ENCODE data around the gene SMC1B. TPM values are rescaled to one million over a fixed set of nuclear protein-coding genes. Genes with fewer than 3 reads are reported as not detected.

SMC1B gene
- total and polyA plus RNA-seq, 4 donors: 0.02 to 0.05 TPM; not detected in 2

GRCh38 chr22:45317551-45318167, 95.7 kb downstream of the SMC1B start:
- H3K36me3 ChIP-seq (ENCODE audit: control insufficient read depth in 4 of 4, insufficient read depth in 3 of 4, low read depth in 1 of 4, low read length in 3 of 4): peaks cover 0 to 3% (median 0%) of the 10 kb centered on the region in 4 donors
- H3K4me3 ChIP-seq (ENCODE audit: low read depth in 1 of 3, low read length in 3 of 3): no peak overlapping the region
- H3K27ac ChIP-seq (ENCODE audit: low read depth in 1 of 2, low read length in 2 of 2): peak overlapping the region; percentile 34 to 74
- no peak overlapping the region for H3K9ac ChIP-seq (ENCODE audit: low read depth in 1 of 2, low read length in 2 of 2)
- 44% methylated on average over 19 of the region's 19 CpGs for WGBS
- DNase-seq (ENCODE audit: low spot score): no peak
- TF ChIP-seq RAD21 (IDR thresholded peaks at IDR 0.05): peak; percentile 7 to 29
- TF ChIP-seq HNF4G (IDR thresholded peaks at IDR 0.05): no peak
- peak; percentile 17 for TF ChIP-seq CTCF (IDR thresholded peaks at IDR 0.05; ENCODE audit: low read depth, low read length, missing input control)
- no peaks in the 10 kb centered on the region for H3K9me3 ChIP-seq (ENCODE audit: control insufficient read depth in 4 of 4, low read length in 3 of 4)
- H3K4me1 ChIP-seq (ENCODE audit: control insufficient read depth in 4 of 4, insufficient read depth in 4 of 4, low read length in 3 of 4): peaks cover 0 to 18% (median 5%) of the 10 kb centered on the region in 4 donors
- H3K27me3 ChIP-seq (ENCODE audit: control insufficient read depth in 4 of 4, insufficient read depth in 4 of 4, low read length in 3 of 4): no peaks in the 10 kb centered on the region

GRCh38 chr22:45316796-45317526, 96.4 kb downstream of the SMC1B start:
- Histone ChIP-seq H3K4me3 (ENCODE audit: low read depth in 1 of 3, low read length in 3 of 3) (no peak overlapping the region), H3K27me3 (ENCODE audit: control insufficient read depth in 4 of 4, insufficient read depth in 4 of 4, low read length in 3 of 4) (no peaks in the 10 kb centered on the region), H3K9me3 (ENCODE audit: control insufficient read depth in 4 of 4, low read length in 3 of 4) (no peaks in the 10 kb centered on the region), H3K27ac (ENCODE audit: low read depth in 1 of 2, low read length in 2 of 2) (peak overlapping the region in 1 of 2 donors; percentile 74), H3K9ac (ENCODE audit: low read depth in 1 of 2, low read length in 2 of 2) (no peak overlapping the region), H3K4me1 (ENCODE audit: control insufficient read depth in 4 of 4, insufficient read depth in 4 of 4, low read length in 3 of 4) (peaks cover 0 to 18% (median 5%) of the 10 kb centered on the region in 4 donors), H3K36me3 (ENCODE audit: control insufficient read depth in 4 of 4, insufficient read depth in 3 of 4, low read depth in 1 of 4, low read length in 3 of 4) (no peaks in the 10 kb centered on the region)
- no peak for DNase-seq (ENCODE audit: low spot score)
- WGBS: 68% methylated on average over 9 of the region's 9 CpGs
- TF ChIP-seq GABPA (IDR thresholded peaks at IDR 0.05 in 1 of 2, conservative IDR thresholded peaks at IDR 0.05 in 1 of 2): no peak
- peak in 1 of 2 donors; percentile 8 for TF ChIP-seq HNF4A (conservative IDR thresholded peaks at IDR 0.05)
- peak in 1 of 2 donors; percentile 40 for TF ChIP-seq RXRA (IDR thresholded peaks at IDR 0.05)

DNA sequence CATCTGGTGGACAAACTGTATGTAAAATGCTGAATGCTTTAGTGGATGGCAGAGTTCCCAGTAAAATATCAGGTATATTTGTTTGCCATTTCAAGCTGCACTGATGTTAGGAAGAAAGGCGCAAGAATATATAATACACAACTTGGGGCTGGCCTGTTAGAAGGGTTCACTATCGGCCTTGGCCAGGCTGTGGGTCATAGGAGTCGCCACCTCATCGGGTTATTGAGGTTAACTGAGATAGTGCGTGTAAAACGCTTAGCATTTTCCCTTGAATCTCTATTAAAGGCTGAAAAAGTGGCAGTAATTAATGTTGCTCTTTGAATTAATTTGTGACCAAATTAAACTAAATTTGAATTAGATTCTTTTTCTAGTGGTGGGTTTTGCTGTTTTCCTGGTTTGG, 98.6 kb downstream of the SMC1B start:
- H3K27ac ChIP-seq (ENCODE audit: low read depth in 1 of 2, low read length in 2 of 2): no peak overlapping the region
- H3K4me1 ChIP-seq (ENCODE audit: control insufficient read depth in 4 of 4, insufficient read depth in 4 of 4, low read length in 3 of 4): peaks cover 4 to 24% (median 11%) of the 10 kb centered on the region in 4 donors
- H3K27me3 ChIP-seq (ENCODE audit: control insufficient read depth in 4 of 4, insufficient read depth in 4 of 4, low read length in 3 of 4): no peaks in the 10 kb centered on the region
- H3K4me3 ChIP-seq (ENCODE audit: low read depth in 1 of 3, low read length in 3 of 3): no peak overlapping the region
- H3K9ac ChIP-seq (ENCODE audit: low read depth in 1 of 2, low read length in 2 of 2): no peak overlapping the region
- no peak for DNase-seq (ENCODE audit: low spot score)
- no peak for TF ChIP-seq RXRA (IDR thresholded peaks at IDR 0.05)
- TF ChIP-seq FOXA1 (IDR thresholded peaks at IDR 0.05): no peak
- no peak for TF ChIP-seq GABPA (IDR thresholded peaks at IDR 0.05 in 1 of 2, conservative IDR thresholded peaks at IDR 0.05 in 1 of 2)
- WGBS: 84% methylated on average over 6 of the region's 6 CpGs
- no peaks in the 10 kb centered on the region for H3K9me3 ChIP-seq (ENCODE audit: control insufficient read depth in 4 of 4, low read length in 3 of 4)
- no peaks in the 10 kb centered on the region for H3K36me3 ChIP-seq (ENCODE audit: control insufficient read depth in 4 of 4, insufficient read depth in 3 of 4, low read depth in 1 of 4, low read length in 3 of 4)

DNA sequence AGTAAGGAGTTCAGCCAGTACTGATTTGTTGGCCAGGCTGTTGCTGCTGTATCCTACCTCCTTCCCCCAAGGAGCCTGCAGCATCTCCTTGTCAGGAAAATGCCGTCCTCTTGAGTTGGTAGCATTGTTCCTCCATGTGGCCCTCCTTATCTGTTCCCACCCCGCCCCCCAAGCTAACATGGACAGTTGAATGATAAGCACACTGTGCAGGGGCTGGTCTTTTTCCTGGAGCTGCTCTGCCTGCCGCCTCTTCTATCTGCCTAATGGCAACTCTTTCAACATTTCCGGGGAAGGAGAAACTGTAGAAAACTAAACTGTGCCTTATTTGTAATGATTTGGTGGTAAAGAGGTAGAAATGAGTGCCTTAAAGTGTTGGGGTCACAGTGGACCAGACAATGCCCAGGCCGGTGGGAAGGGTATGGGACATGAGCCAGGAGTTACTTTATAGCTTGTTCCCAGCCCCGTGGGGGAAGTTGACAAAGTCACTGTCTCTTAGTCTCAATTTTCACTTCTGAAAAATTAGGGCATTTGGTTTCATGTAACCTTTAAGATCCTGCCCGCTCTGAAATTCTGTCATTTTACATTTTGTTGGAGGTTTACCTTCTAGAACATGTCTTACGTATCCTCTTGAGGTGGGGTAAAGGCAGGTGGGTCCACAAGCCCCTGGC, 99.2 kb downstream of the SMC1B start:
- peaks cover 4 to 27% (median 12%) of the 10 kb centered on the region in 4 donors for H3K4me1 ChIP-seq (ENCODE audit: control insufficient read depth in 4 of 4, insufficient read depth in 4 of 4, low read length in 3 of 4)
- H3K27ac ChIP-seq (ENCODE audit: low read depth in 1 of 2, low read length in 2 of 2): peak overlapping the region in 1 of 2 donors; percentile 4
- H3K4me3 ChIP-seq (ENCODE audit: low read depth in 1 of 3, low read length in 3 of 3): no peak overlapping the region
- peak; percentile 77 for DNase-seq (ENCODE audit: low spot score)
- no peaks in the 10 kb centered on the region for H3K36me3 ChIP-seq (ENCODE audit: control insufficient read depth in 4 of 4, insufficient read depth in 3 of 4, low read depth in 1 of 4, low read length in 3 of 4)
- TF ChIP-seq FOXA2 (IDR thresholded peaks at IDR 0.05) (no peak), FOXA1 (IDR thresholded peaks at IDR 0.05) (no peak), REST (IDR thresholded peaks at IDR 0.05) (no peak), HNF4A (conservative IDR thresholded peaks at IDR 0.05) (no peak), HNF4G (IDR thresholded peaks at IDR 0.05) (no peak)
- no peak overlapping the region for H3K9ac ChIP-seq (ENCODE audit: low read depth in 1 of 2, low read length in 2 of 2)
- no peaks in the 10 kb centered on the region for H3K27me3 ChIP-seq (ENCODE audit: control insufficient read depth in 4 of 4, insufficient read depth in 4 of 4, low read length in 3 of 4)
- 68% methylated on average over 8 of the region's 8 CpGs for WGBS
- H3K9me3 ChIP-seq (ENCODE audit: control insufficient read depth in 4 of 4, low read length in 3 of 4): no peaks in the 10 kb centered on the region
